Lower lobe of right lung (tissue), 2 donors: ENCODE results near the gene MT1X. TPM values are rescaled to one million over a fixed set of nuclear protein-coding genes. Genes with fewer than 3 reads are reported as not detected.

Source experiments
- ATAC-seq, 2 donors: fragments of 200-7000 bp; cut with Tn5 transposase; one replicate each; pipeline ENCODE4 v1.9.1; 2020 to 2022; ENCODE audit warnings: mild to moderate bottlenecking in 2 of 2, moderate library complexity in 2 of 2
- DNase-seq: peaks from one replicate; pipeline ENCODE4 v3.0.0-alpha.2; 2020
- H3K27ac ChIP-seq: fragments of 200-600 bp; one replicate; pipeline ENCODE4 v1.8.0; 2022
- H3K27me3 ChIP-seq: fragments of 200-600 bp; one replicate; pipeline ENCODE4 v1.8.0; 2022; ENCODE audit warnings: low read depth
- H3K36me3 ChIP-seq: fragments of 200-600 bp; one replicate; pipeline ENCODE4 v1.8.0; 2022; ENCODE audit warnings: mild to moderate bottlenecking
- H3K4me1 ChIP-seq: fragments of 200-600 bp; one replicate; pipeline ENCODE4 v1.8.0; 2022
- H3K4me3 ChIP-seq: fragments of 200-600 bp; one replicate; pipeline ENCODE4 v1.8.0; 2022; ENCODE audit warnings: mild to moderate bottlenecking
- H3K9me3 ChIP-seq: fragments of 200-600 bp; one replicate; pipeline ENCODE4 v1.8.0; 2022
- CTCF ChIP-seq: fragments of 200-600 bp; IDR thresholded peaks from one replicate; pipeline ENCODE4 v1.8.0; 2022; ENCODE audit warnings: antibody characterized with exemption, mild to moderate bottlenecking
- intact Hi-C: fragments of 100-400 bp; cut with DNase I; formaldehyde crosslinking; loops from one replicate; pipeline ENCODE4 v1.11.0; 2022
- total RNA-seq: library from RNA; stranded (reverse); fragmentation: NEBNext Ultra II Directional; extraction: Animal tissue kit (Norgen Biotek cat#: 25700); gene quantifications from one replicate; pipeline ENCODE4 v1.2.1, GENCODE V29; 2021
- donor health status: DM: no; HTN: yes; CAD: no; lungs with severe emphysema.

MT1X gene
- total RNA-seq, 1 donor from 2014 or later, result 95.7 TPM

GRCh38 chr16:56702836-56703235 lies 20.6 kb downstream of the MT1X start:
- ATAC-seq (no peak), DNase-seq (no peak)
- Histone ChIP-seq H3K9me3 (no peaks in the 10 kb centered on the region), H3K4me3 (no peak overlapping the region), H3K27ac (no peak overlapping the region), H3K36me3 (no peaks in the 10 kb centered on the region), H3K27me3 (no peaks in the 10 kb centered on the region), H3K4me1 (peaks cover 10% of the 10 kb centered on the region)
- intact Hi-C loops, result loop anchor here (10.0 kb wide), 1 partner anchor 188 kb away; no protein-coding TSS in a partner anchor
- TF ChIP-seq CTCF, result no peak

GRCh38 chr16:56708525-56709442 lies 26.5 kb downstream of the MT1X start:
- DNase-seq (no peak), ATAC-seq (no peak)
- Histone ChIP-seq H3K27ac (no peak overlapping the region), H3K4me3 (no peak overlapping the region), H3K36me3 (no peaks in the 10 kb centered on the region), H3K9me3 (no peaks in the 10 kb centered on the region), H3K27me3 (no peaks in the 10 kb centered on the region), H3K4me1 (no peaks in the 10 kb centered on the region)
- intact Hi-C loops, result loop anchor here (10.0 kb wide), 1 partner anchor 194 kb away; no protein-coding TSS in a partner anchor
- TF ChIP-seq CTCF, result no peak

- intact Hi-C loops, result loop anchor here (10.0 kb wide), 1 partner anchor 195 kb away; no protein-coding TSS in a partner anchor
- no peaks in the 10 kb centered on the region for H3K9me3 ChIP-seq
- H3K4me1 ChIP-seq, result no peaks in the 10 kb centered on the region
- no peaks in the 10 kb centered on the region for H3K27me3 ChIP-seq
- no peaks in the 10 kb centered on the region for H3K36me3 ChIP-seq
- H3K27ac ChIP-seq, result no peak overlapping the region
- DNase-seq (no peak), ATAC-seq (no peak)
- H3K4me3 ChIP-seq, result no peak overlapping the region
- TF ChIP-seq CTCF, result no peak
Measured at GRCh38 chr16:56709443-56710040, 27.3 kb downstream of the MT1X start.

- H3K27ac ChIP-seq, result no peak overlapping the region
- TF ChIP-seq CTCF, result no peak
- no peaks in the 10 kb centered on the region for H3K4me1 ChIP-seq
- no peak overlapping the region for H3K4me3 ChIP-seq
- DNase-seq (no peak), ATAC-seq (no peak)
- no peaks in the 10 kb centered on the region for H3K9me3 ChIP-seq
- no peaks in the 10 kb centered on the region for H3K27me3 ChIP-seq
- no peaks in the 10 kb centered on the region for H3K36me3 ChIP-seq
- intact Hi-C loops, result no loop called here
Measured at GRCh38 chr16:56710181-56710737, 28.0 kb downstream of the MT1X start.

- no peak for TF ChIP-seq CTCF
- no peak overlapping the region for H3K4me3 ChIP-seq
- no peaks in the 10 kb centered on the region for H3K36me3 ChIP-seq
- no peak for ATAC-seq
- H3K27ac ChIP-seq, result no peak overlapping the region
- no peaks in the 10 kb centered on the region for H3K27me3 ChIP-seq
- intact Hi-C loops, result no loop called here
- H3K9me3 ChIP-seq, result no peaks in the 10 kb centered on the region
- DNase-seq, result no peak
- no peaks in the 10 kb centered on the region for H3K4me1 ChIP-seq
Measured at GRCh38 chr16:56711862-56712261, 29.6 kb downstream of the MT1X start.
